GM18498 (cell line): ENCODE results near the gene HRH1.
"Not testable (repeated sequence)": the region's sequence is repeated elsewhere in the genome, so short reads cannot be mapped to it uniquely, and the experiment has no call there.

Source experiments
- ATAC-seq: cut with Tn5 transposase; IDR thresholded peaks from one replicate; pipeline ENCODE4 v1.9.1; 2021; ENCODE audit warnings: mild to moderate bottlenecking, moderate library complexity; ENCODE audit not compliant: unreplicated experiment

The HRH1 gene

GRCh38 chr3:11140030-11140712 is 14.1 kb upstream of the HRH1 start:
- ATAC-seq: peak; percentile 98

- ATAC-seq: peak; percentile 38
These were observed 13.6 kb upstream of the HRH1 start for GRCh38 chr3:11140713-11141104.

- ATAC-seq: no peak
These were observed 10.8 kb upstream of the HRH1 start for GRCh38 chr3:11143476-11143875.

DNA sequence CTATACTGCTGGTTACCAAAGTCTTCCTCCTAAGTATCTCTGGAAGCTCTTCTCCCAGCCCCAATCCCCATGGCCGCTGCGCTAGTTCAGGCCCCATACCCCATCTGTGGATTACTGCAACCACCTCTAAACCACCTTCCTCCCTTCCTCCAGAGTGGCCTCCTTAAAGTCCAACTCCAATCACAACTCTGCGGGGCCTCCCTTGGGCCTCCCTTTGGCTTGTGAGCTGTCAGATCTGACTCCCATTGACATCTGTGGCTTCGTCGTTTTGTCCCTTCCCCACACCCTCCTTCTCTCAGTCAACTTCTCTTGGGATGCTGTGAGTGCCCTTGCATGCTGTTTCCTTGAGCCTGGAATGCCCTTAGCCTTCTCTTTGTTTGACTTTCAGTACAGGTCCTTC is 9.3 kb upstream of the HRH1 start:
- ATAC-seq: no peak

DNA sequence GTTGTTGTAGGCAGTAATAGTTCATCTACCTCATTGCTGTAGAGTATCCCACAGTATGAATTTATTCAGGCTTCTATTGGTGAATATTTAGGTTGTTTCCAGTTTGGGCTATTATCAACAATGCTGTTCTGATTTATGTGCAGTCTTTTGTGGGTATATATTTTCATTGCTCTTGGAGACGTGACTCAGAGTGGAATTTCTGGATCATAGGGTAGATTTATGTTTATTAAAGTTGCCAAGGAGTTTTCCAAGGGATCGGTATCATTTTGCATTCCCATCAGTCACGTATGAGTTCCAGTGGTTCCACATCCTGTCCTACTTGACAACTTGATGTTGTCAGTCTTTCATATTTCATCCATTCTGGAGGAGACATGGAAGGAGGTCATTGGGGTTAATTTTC is 8.4 kb upstream of the HRH1 start:
- ATAC-seq: no peak

GRCh38 chr3:11146773-11147660 is 7.3 kb upstream of the HRH1 start:
- ATAC-seq: no peak

DNA sequence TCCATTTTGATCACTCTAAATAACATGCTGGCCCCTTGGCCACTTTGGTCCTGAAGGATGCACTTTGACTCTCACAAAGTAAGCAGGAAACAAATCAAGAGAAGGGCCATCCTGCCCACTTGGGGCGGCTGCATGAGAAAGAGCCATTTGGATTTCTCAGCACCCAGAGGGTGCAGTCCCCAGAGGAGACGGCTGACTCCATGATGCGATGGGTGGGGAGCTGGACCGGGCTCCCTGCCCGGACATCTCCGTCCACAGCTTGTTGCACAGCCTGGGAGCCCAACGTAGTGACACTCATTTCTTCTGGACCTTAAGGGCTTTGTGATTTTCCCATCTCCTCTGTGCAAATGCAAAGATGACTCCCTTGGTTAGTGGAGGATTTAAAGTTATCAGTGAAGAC is 4.0 kb upstream of the HRH1 start:
- ATAC-seq: no peak

DNA sequence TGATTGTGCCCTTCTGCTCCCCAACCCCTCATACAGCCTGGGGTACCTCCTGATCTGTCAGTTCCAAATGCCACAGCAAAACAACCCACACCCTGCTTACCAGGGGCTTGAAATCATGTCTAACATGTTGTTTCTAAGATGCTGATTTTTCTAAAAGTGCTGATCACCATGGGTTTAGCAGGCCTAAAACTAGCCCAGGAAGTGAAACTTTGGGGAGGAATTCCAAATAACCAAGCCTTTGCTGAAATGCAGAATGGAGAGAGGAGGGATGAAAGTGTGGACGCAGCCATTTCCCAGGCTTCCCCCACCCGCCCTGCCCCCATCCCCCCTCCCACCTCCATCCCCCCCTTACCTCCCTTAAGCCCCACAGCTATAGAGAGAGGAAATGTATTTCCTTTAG is 2.0 kb upstream of the HRH1 start:
- ATAC-seq: no peak

DNA sequence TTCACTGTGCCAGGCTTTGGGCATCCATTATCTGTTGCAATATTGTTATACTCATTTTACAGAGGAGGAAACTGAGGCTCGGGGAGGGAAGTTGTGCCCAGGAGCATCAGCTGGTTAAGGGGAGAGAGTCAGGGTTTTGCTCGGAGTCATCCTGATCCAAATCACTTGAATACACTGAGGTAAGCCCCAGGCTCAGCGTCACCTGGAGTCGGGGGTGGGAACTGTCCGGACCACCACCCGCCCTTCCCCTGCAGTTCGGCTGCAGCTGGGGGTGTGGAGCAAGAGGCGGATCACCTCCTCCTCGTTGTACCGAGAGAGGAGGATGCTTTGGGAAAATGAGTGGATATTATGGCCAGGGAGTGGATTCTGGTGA is 646 bp downstream of the HRH1 start:
- ATAC-seq: no peak

DNA sequence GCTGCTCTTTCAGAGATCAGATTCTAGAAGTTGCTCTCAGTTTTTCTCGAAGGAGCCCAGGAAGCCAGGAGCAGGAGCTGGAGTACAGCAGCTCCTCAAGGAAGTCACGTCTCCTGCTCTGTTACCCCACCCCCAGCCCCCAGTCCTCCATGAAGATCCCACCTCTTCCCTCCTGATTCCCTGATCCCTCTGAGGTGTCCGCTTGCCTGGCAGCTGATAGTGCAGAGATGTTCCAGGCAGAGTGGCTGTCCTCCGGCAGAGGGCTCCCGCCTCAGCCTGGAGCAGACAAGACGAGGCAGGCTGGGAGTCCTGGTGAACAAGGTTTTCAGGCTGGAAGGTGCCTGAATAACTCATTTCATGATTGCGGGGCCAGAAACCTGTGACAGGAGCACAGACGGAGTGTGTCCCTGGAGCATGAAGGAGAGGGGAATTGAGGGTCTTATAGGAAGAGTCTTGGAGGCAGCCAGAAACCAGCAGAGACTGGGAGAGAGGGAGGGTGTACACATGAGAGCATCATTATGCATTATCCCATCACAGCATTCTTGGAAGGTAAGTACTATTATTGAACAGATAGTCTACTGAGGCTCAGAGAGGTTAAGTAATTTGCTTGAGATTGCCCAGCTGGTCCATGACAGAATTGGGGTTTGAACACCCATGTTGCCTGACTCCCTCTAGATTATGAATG is 1.2 kb downstream of the HRH1 start:
- ATAC-seq: no peak

- no peak for ATAC-seq
These were observed 1.7 kb downstream of the HRH1 start for GRCh38 chr3:11156026-11156410.

- ATAC-seq: no peak
These were observed 3.1 kb downstream of the HRH1 start for GRCh38 chr3:11157421-11157820.

- ATAC-seq: no peak
These were observed 5.2 kb downstream of the HRH1 start for GRCh38 chr3:11159421-11159904.

DNA sequence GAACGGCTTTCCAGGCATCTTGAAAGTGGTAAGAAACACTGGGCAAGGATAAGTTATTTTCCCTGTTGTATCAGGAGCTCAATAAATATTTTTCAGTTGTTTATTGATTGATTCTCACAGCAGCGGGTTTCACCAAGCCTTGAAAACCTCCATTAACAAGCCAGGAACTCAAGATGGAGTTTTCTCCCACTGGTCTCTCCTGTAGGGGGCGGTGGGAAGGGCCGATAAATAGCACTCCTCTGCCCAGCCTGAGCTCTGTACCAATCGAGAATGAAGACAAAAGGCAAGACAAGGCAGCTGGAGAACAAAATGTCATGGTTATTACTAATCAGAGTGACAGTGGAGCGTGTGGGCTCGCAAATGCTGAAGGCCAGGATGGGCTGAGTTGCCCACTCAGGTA is 7.4 kb downstream of the HRH1 start:
- no peak for ATAC-seq

- ATAC-seq: no peak
These were observed 8.4 kb downstream of the HRH1 start for GRCh38 chr3:11162401-11163345.

DNA sequence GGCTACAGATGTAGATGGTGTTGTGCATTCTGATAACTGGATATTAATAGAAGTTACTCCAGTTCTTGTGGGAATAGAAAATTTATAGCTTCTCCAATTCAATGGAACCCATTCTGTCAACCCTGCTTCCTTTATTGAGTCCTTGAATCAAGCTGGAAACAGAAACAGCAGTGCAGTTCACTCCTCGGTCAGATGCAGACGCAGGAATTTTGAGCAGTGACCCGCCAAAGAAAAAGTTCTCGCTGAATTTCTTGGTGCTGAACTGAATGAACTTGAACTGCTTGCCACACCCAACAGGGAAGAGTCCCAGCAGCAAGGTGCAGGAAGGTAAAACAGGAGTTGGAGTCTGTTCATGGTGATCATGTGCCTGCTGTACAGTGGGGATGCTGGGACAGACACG is 10.3 kb downstream of the HRH1 start:
- ATAC-seq: no peak

DNA sequence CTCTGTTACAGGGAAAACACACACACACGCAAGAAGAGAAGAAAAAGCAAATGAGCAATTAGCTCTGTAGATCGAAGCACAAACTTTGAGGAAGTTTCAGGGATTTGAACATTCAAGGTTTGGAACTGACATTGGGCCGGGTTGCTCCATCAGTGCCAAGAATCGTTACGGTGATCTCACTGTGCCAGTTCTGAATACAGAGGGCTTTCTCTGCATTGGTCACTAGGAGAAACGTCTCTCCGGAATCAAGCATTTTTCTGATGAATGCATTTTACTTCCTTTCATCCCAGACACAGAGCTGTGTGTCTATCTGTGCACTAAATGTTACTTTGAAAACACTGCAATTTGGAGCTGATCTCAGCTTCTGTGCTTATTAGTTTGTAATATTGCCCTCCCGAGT is 11.2 kb downstream of the HRH1 start:
- no peak for ATAC-seq

- ATAC-seq: not testable (repeated sequence)
These were observed 12.6 kb downstream of the HRH1 start for GRCh38 chr3:11166807-11167400.

GRCh38 chr3:11167590-11167989 is 13.3 kb downstream of the HRH1 start:
- ATAC-seq: no peak

DNA sequence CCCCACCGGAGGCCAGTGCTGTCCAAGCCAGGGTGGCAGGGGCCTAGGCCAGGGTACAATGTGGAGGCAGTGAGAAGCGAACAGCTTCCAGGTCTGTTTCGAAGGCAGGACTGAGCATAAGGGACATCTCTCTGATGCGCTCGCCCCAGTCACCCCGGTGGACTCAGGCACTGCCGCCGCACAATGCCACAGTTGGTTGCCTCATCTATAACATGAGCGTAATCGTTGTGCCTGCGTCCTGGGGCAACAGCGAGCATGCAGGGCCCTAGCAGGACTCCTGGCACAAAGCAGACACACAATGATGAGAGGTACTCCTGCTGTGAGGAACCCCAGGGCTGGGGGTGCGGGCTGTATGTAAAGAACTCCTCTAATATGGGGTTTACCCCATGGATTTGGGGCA is 14.1 kb downstream of the HRH1 start:
- no peak for ATAC-seq
